Measurements from ENCODE around the gene BABAM2.

BABAM2 gene

GRCh38 chr2:28352610-28353195, 462.2 kb downstream of the BABAM2 start:
- no peak for DNase-seq

GRCh38 chr2:28354920-28355520, 464.5 kb downstream of the BABAM2 start:
- DNase-seq = no peak

GRCh38 chr2:28355521-28356094, 465.1 kb downstream of the BABAM2 start:
- no peak for DNase-seq

GRCh38 chr2:28356095-28356911, 465.8 kb downstream of the BABAM2 start:
- DNase-seq = peak; percentile 60

- DNase-seq = no peak
Measured at GRCh38 chr2:28357055-28357454, 466.5 kb downstream of the BABAM2 start.

GRCh38 chr2:28357948-28358667, 467.6 kb downstream of the BABAM2 start:
- no peak for DNase-seq

- DNase-seq = no peak
Measured at GRCh38 chr2:28358668-28359201, 468.2 kb downstream of the BABAM2 start.

GRCh38 chr2:28359222-28360057, 468.9 kb downstream of the BABAM2 start:
- DNase-seq = no peak

GRCh38 chr2:28360058-28360717, 469.7 kb downstream of the BABAM2 start:
- DNase-seq = no peak

GRCh38 chr2:28360718-28361293, 470.3 kb downstream of the BABAM2 start:
- no peak for DNase-seq

GRCh38 chr2:28361991-28362710, 471.6 kb downstream of the BABAM2 start:
- DNase-seq = no peak

GRCh38 chr2:28362991-28363521, 472.5 kb downstream of the BABAM2 start:
- DNase-seq = no peak

- no peak for DNase-seq
Measured at GRCh38 chr2:28363686-28364280, 473.3 kb downstream of the BABAM2 start.

- no peak for DNase-seq
Measured at GRCh38 chr2:28364610-28365009, 474.1 kb downstream of the BABAM2 start.

- no peak for DNase-seq
Measured at GRCh38 chr2:28365158-28365557, 474.6 kb downstream of the BABAM2 start.

GRCh38 chr2:28366149-28366495, 475.6 kb downstream of the BABAM2 start:
- DNase-seq = no peak

GRCh38 chr2:28366496-28367282, 476.2 kb downstream of the BABAM2 start:
- DNase-seq = no peak

- DNase-seq = no peak
Measured at GRCh38 chr2:28367667-28368356, 477.3 kb downstream of the BABAM2 start.
